ENCODE measurements around the gene KRTAP10-11.

DNA sequence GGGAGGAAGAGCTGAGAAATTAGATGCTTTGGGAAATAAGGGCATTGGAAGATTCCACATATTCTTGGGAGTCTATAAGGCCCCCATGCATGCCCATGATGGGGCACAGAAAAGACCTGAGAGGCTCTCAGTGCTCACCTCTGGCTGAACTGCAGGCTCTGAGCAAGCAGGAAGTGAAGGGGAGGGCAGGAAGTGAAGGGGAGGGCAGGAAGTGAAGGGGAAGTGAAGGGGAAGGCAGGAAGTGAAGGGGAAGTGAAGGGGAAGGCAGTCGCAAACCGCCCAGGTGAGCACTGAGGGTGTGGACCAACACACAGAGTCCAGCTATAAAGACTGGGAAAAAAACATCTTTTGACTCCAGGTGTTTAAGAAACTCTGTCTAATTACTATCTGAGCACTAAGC is 15.8 kb upstream of the KRTAP10-11 start:
- TF ChIP-seq CTCF (IDR thresholded peaks at IDR 0.05; ENCODE audit: low read depth, low read length, missing input control) (no peak), RXRA (IDR thresholded peaks at IDR 0.05) (no peak), TAF1 (conservative IDR thresholded peaks at IDR 0.05) (no peak), REST (IDR thresholded peaks at IDR 0.05) (no peak), YY1 (IDR thresholded peaks at IDR 0.05) (no peak), RAD21 (IDR thresholded peaks at IDR 0.05) (no peak), NR2F2 (IDR thresholded peaks at IDR 0.05) (no peak)
- TF ChIP-seq, protein P1, sequence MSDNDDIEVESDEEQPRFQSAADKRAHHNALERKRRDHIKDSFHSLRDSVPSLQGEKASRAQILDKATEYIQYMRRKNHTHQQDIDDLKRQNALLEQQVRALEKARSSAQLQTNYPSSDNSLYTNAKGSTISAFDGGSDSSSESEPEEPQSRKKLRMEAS (IDR thresholded peaks at IDR 0.05), result no peak

All from liver (tissue), 3 donors.